OCI-LY7 (cell line): ENCODE measurements around the gene UGP2.

Source experiments
- CTCF ChIP-seq: fragments of 200-600 bp; sonication (generic); conservative IDR thresholded peaks from 2 replicates; pipeline ENCODE4 v1.5.1; 2014; ENCODE audit warnings: mild to moderate bottlenecking, antibody characterized with exemption, low read length, moderate library complexity, mixed read lengths
- EZH2phosphoT487 ChIP-seq: fragments of 200-600 bp; sonication (generic); IDR thresholded peaks from 2 replicates; pipeline ENCODE4 v1.6.1; 2018; ENCODE audit warnings: low read depth, borderline replicate concordance, mild to moderate bottlenecking, mixed run types, antibody characterized with exemption, low read length, moderate library complexity, mixed read lengths

DNA sequence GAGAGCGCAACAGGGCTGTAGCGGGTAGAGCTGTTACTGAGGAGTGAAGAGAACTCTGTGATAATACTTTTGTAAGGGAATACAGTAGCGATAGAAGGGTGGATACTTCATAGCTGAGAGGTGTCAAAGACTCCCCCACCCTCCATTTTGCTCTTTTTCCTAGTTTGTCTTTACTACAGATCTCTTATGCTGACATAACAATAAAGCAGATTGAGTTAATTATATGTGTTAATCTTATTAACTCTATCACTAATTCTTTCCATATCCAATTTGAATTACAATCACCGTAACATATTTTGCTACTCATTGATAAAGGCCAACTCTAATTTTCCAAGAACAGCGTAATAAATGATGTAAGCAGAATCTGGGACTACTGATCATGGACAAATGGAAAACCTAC lies 57.1 kb downstream of the UGP2 start:
- TF ChIP-seq CTCF (no peak), EZH2phosphoT487 (no peak)
